Neuronal stem cell (in vitro differentiated cells): ENCODE data around the gene DLX4.

ENCODE experiments used
- DNase-seq: peaks from one replicate; pipeline ENCODE4 v3.0.0-alpha.2; 2013; ENCODE audit warnings: low spot score
- H2AFZ ChIP-seq: one replicate; pipeline ENCODE4 v1.6.1; 2013; ENCODE audit warnings: mild to moderate bottlenecking, low read length, inconsistent platforms
- H2AK5ac ChIP-seq: 2 replicates; pipeline ENCODE4 v1.6.1; 2013; ENCODE audit warnings: low read depth, mild to moderate bottlenecking, inconsistent platforms, low read length, moderate library complexity, mixed read lengths
- H2BK120ac ChIP-seq: 2 replicates; pipeline ENCODE4 v1.6.1; 2013; ENCODE audit warnings: low read depth, mild to moderate bottlenecking, inconsistent platforms, low read length, moderate library complexity, mixed read lengths
- H2BK12ac ChIP-seq: one replicate; pipeline ENCODE4 v1.6.1; 2013; ENCODE audit warnings: low read length, inconsistent platforms
- H2BK15ac ChIP-seq: 2 replicates; pipeline ENCODE4 v1.6.1; 2013; ENCODE audit warnings: mild to moderate bottlenecking, low read length, inconsistent platforms, mixed read lengths
- H2BK5ac ChIP-seq: one replicate; pipeline ENCODE4 v1.6.1; 2013; ENCODE audit warnings: inconsistent platforms, mild to moderate bottlenecking, low read length, moderate library complexity
- H3K14ac ChIP-seq: one replicate; pipeline ENCODE4 v1.6.1; 2013; ENCODE audit warnings: low read length, inconsistent platforms
- H3K18ac ChIP-seq: 2 replicates; pipeline ENCODE4 v1.6.1; 2013; ENCODE audit warnings: low read length, inconsistent platforms
- H3K23ac ChIP-seq: 2 replicates; pipeline ENCODE4 v1.6.1; 2013; ENCODE audit warnings: low read depth, mild to moderate bottlenecking, mixed read lengths, low read length, inconsistent platforms; ENCODE audit not compliant: poor library complexity
- H3K27ac ChIP-seq: replicated peaks from 3 replicates; pipeline ENCODE4 v1.5.1; 2013; ENCODE audit warnings: low read length, inconsistent platforms
- H3K27me3 ChIP-seq, 3 experiments: 2 replicates each; pipeline ENCODE4 v1.6.1; 2013; ENCODE audit warnings: low read length in 3 of 3, mild to moderate bottlenecking in 2 of 3, inconsistent platforms in 1 of 3, low read depth in 1 of 3, mixed read lengths in 1 of 3, moderate library complexity in 1 of 3; ENCODE audit not compliant: control insufficient read depth in 3 of 3, insufficient read depth in 3 of 3
- H3K36me3 ChIP-seq, 2 donors: replicated peaks in 1 of 2; 2 replicates each; pipeline ENCODE4 v1.6.1; 2013; ENCODE audit warnings: low read length in 2 of 2; ENCODE audit not compliant: control insufficient read depth in 2 of 2, insufficient read depth in 2 of 2
- H3K4ac ChIP-seq: 2 replicates; pipeline ENCODE4 v1.6.1; 2013; ENCODE audit warnings: inconsistent platforms, mild to moderate bottlenecking, low read length, moderate library complexity
- H3K4me1 ChIP-seq, 2 donors: 1 replicate in 1 of 2; 2 replicates in 1 of 2; pipeline ENCODE4 v1.6.1; 2013; ENCODE audit warnings: low read length in 2 of 2, low read depth in 1 of 2; ENCODE audit not compliant: control insufficient read depth in 2 of 2, insufficient read depth in 1 of 2
- H3K4me2 ChIP-seq: one replicate; pipeline ENCODE4 v1.6.1; 2013; ENCODE audit warnings: mild to moderate bottlenecking, low read length, inconsistent platforms; ENCODE audit not compliant: insufficient read depth, poor library complexity, severe bottlenecking
- H3K4me3 ChIP-seq, 2 donors: 2 replicates each; pipeline ENCODE4 v1.5.1; 2013; ENCODE audit warnings: low read length in 2 of 2, mild to moderate bottlenecking in 2 of 2, inconsistent platforms in 1 of 2, moderate library complexity in 1 of 2
- H3K79me1 ChIP-seq: one replicate; pipeline ENCODE4 v1.6.1; 2013; ENCODE audit warnings: low read depth, mild to moderate bottlenecking, inconsistent platforms, low read length, moderate library complexity
- H3K9ac ChIP-seq: one replicate; pipeline ENCODE4 v1.6.1; 2013; ENCODE audit warnings: mild to moderate bottlenecking, low read depth, low read length, inconsistent platforms; ENCODE audit not compliant: poor library complexity
- H3K9me3 ChIP-seq, 2 donors: replicated peaks in 1 of 2; 2 replicates each; pipeline versions ENCODE3 to v1.6.1; 2013; ENCODE audit warnings: low read length in 2 of 2, mild to moderate bottlenecking in 2 of 2, inconsistent platforms in 1 of 2, low read depth in 1 of 2, mixed read lengths in 1 of 2, moderate library complexity in 1 of 2; ENCODE audit not compliant: control insufficient read depth in 2 of 2, insufficient read depth in 1 of 2
- H4K8ac ChIP-seq: one replicate; pipeline ENCODE4 v1.6.1; 2013; ENCODE audit warnings: low read depth, mild to moderate bottlenecking, inconsistent platforms, low read length, moderate library complexity
- H4K91ac ChIP-seq: one replicate; pipeline ENCODE4 v1.6.1; 2013; ENCODE audit warnings: low read length, low read depth, mild to moderate bottlenecking, inconsistent platforms; ENCODE audit not compliant: poor library complexity
- WGBS, 2 donors: extraction: QIAGEN DNeasy Blood & Tissue Kit; methylation state at CpG; one replicate each; pipeline ENCODE4 v1.1.7; 2013; ENCODE audit warnings: missing lambda C conversion rate in 2 of 2, mixed read lengths in 1 of 2; ENCODE audit not compliant: insufficient read length in 2 of 2, insufficient replicate concordance in 1 of 2; ENCODE audit errors: extremely low coverage in 2 of 2; 5-methylcytosine and 5-hydroxymethylcytosine counted together

The DLX4 gene

GRCh38 chr17:49972486-49973270, 3.7 kb downstream of the DLX4 start:
- H3K9ac ChIP-seq: peak overlapping the region; percentile 44
- no peak overlapping the region for H4K8ac ChIP-seq
- peak overlapping the region; percentile 58 for H2AK5ac ChIP-seq
- peaks cover 7 to 20% of the 10 kb centered on the region in 2 donors for H3K4me1 ChIP-seq
- H3K4me3 ChIP-seq: peak overlapping the region in 1 of 2 donors; percentile 20
- H2BK120ac ChIP-seq: no peak overlapping the region
- no peak overlapping the region for H4K91ac ChIP-seq
- peak overlapping the region; percentile 26 for H2BK15ac ChIP-seq
- H3K18ac ChIP-seq: peak overlapping the region; percentile 85
- peaks cover 0 to 9% of the 10 kb centered on the region in 2 donors for H3K9me3 ChIP-seq
- no peaks in the 10 kb centered on the region for H3K79me1 ChIP-seq
- no peaks in the 10 kb centered on the region for H3K36me3 ChIP-seq
- H2BK12ac ChIP-seq: no peak overlapping the region
- H3K27ac ChIP-seq: no peak overlapping the region
- peak overlapping the region; percentile 35 for H3K4me2 ChIP-seq
- H3K23ac ChIP-seq: peak overlapping the region; percentile 70
- H3K14ac ChIP-seq: peak overlapping the region; percentile 83
- no peak overlapping the region for H3K4ac ChIP-seq
- no CpG with 5 or more reads among the region's 57 CpGs for WGBS, 2 donors
- no peak overlapping the region for H2BK5ac ChIP-seq
- H2AFZ ChIP-seq: peak overlapping the region; percentile 66
- peaks cover 47 to 99% (median 74%) of the 10 kb centered on the region in 3 experiments for H3K27me3 ChIP-seq
- DNase-seq: no peak

GRCh38 chr17:49973271-49973615, 4.3 kb downstream of the DLX4 start:
- no peak overlapping the region for H2BK12ac ChIP-seq
- peaks cover 44 to 99% (median 69%) of the 10 kb centered on the region in 3 experiments for H3K27me3 ChIP-seq
- no peak overlapping the region for H3K27ac ChIP-seq
- H3K4me3 ChIP-seq: no peak overlapping the region
- H3K4me1 ChIP-seq: peaks cover 7 to 20% of the 10 kb centered on the region in 2 donors
- H2BK120ac ChIP-seq: no peak overlapping the region
- no peaks in the 10 kb centered on the region for H3K36me3 ChIP-seq
- DNase-seq: no peak
- H2AK5ac ChIP-seq: peak overlapping the region; percentile 49
- H3K4me2 ChIP-seq: peak overlapping the region; percentile 29
- no peak overlapping the region for H3K9ac ChIP-seq
- H3K23ac ChIP-seq: peak overlapping the region; percentile 70
- H3K18ac ChIP-seq: peak overlapping the region; percentile 85
- H3K14ac ChIP-seq: no peak overlapping the region
- H2BK5ac ChIP-seq: no peak overlapping the region
- H3K9me3 ChIP-seq: peaks cover 0 to 9% of the 10 kb centered on the region in 2 donors
- H3K4ac ChIP-seq: no peak overlapping the region
- H3K79me1 ChIP-seq: no peaks in the 10 kb centered on the region
- no peak overlapping the region for H4K91ac ChIP-seq
- no CpG with 5 or more reads among the region's 2 CpGs for WGBS, 2 donors
- peak overlapping the region; percentile 26 for H2BK15ac ChIP-seq
- no peak overlapping the region for H4K8ac ChIP-seq
- H2AFZ ChIP-seq: no peak overlapping the region

GRCh38 chr17:49975531-49975930, 6.5 kb downstream of the DLX4 start:
- peak overlapping the region; percentile 52 for H2BK15ac ChIP-seq
- no peak overlapping the region for H3K14ac ChIP-seq
- H3K9me3 ChIP-seq: peaks cover 0 to 5% of the 10 kb centered on the region in 2 donors
- peak overlapping the region; percentile 58 for H3K18ac ChIP-seq
- H2BK120ac ChIP-seq: no peak overlapping the region
- no peaks in the 10 kb centered on the region for H3K79me1 ChIP-seq
- H3K4me2 ChIP-seq: no peak overlapping the region
- H3K4me3 ChIP-seq: no peak overlapping the region
- H2AK5ac ChIP-seq: peak overlapping the region; percentile 60
- no peak overlapping the region for H3K27ac ChIP-seq
- DNase-seq: no peak
- no peak overlapping the region for H2AFZ ChIP-seq
- no peak overlapping the region for H2BK5ac ChIP-seq
- H3K9ac ChIP-seq: peak overlapping the region; percentile 36
- H3K27me3 ChIP-seq: peaks cover 27 to 98% (median 46%) of the 10 kb centered on the region in 3 experiments
- no peak overlapping the region for H4K91ac ChIP-seq
- H3K4me1 ChIP-seq: peaks cover 2 to 20% of the 10 kb centered on the region in 2 donors
- no peak overlapping the region for H4K8ac ChIP-seq
- WGBS, 2 donors: no CpG with 5 or more reads among the region's 7 CpGs
- no peak overlapping the region for H2BK12ac ChIP-seq
- no peak overlapping the region for H3K4ac ChIP-seq
- H3K36me3 ChIP-seq: no peaks in the 10 kb centered on the region
- H3K23ac ChIP-seq: no peak overlapping the region

- Histone ChIP-seq H2BK12ac (no peak overlapping the region), H2BK15ac (no peak overlapping the region), H3K27ac (no peak overlapping the region), H2BK120ac (no peak overlapping the region), H3K9ac (no peak overlapping the region), H3K9me3 (no peaks in the 10 kb centered on the region), H3K23ac (no peak overlapping the region), H3K4me1 (peaks cover 0 to 22% of the 10 kb centered on the region in 2 donors), H3K4me3 (no peak overlapping the region), H3K14ac (no peak overlapping the region), H3K36me3 (no peaks in the 10 kb centered on the region), H3K18ac (peak overlapping the region; percentile 20), H3K27me3 (peaks cover 25 to 98% (median 38%) of the 10 kb centered on the region in 3 experiments), H3K4ac (no peak overlapping the region), H4K8ac (no peak overlapping the region), H4K91ac (no peak overlapping the region), H2BK5ac (no peak overlapping the region), H2AFZ (no peak overlapping the region), H3K4me2 (no peak overlapping the region), H3K79me1 (no peaks in the 10 kb centered on the region), H2AK5ac (peak overlapping the region; percentile 60)
- WGBS, 2 donors: no CpG with 5 or more reads among the region's 5 CpGs
- no peak for DNase-seq
These were observed 7.3 kb downstream of the DLX4 start for GRCh38 chr17:49976163-49976827.
